ENCODE measurements around the gene CEP152.

Gene CEP152

DNA sequence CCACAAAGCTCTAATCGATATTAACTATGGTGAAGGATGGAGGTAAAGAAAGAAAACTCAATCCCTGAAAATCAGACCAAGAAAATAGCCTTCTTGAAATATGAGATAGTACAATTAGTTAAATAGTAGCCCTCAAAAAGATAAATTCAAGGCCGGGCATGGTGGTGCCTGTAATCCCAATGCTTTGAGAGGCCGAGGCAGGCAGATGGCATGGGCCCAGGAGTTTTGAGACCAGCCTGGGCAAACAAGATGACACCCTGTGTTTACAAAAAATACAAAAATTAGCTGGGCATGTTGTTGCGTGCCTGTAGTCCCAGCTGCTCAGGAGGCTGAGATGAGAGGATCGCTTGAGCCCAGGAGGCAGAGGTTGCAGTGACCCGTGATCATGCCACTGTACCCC, 31.6 kb upstream of the CEP152 start:
- H3K4me1 ChIP-seq (ENCODE audit: control insufficient read depth, insufficient read depth, low read length), result no peaks in the 10 kb centered on the region
- H3K36me3 ChIP-seq (ENCODE audit: control insufficient read depth, insufficient read depth, low read length), result no peaks in the 10 kb centered on the region
- H3K9me3 ChIP-seq (ENCODE audit: control insufficient read depth, insufficient read depth, low read length), result no peaks in the 10 kb centered on the region
- no peak overlapping the region for H3K4me3 ChIP-seq (ENCODE audit: low read depth, low read length)
- H3K9ac ChIP-seq (ENCODE audit: low read depth, low read length), result no peak overlapping the region
- no peaks in the 10 kb centered on the region for H3K27me3 ChIP-seq (ENCODE audit: control insufficient read depth, insufficient read depth, low read length)
- H3K27ac ChIP-seq (ENCODE audit: low read depth, low read length), result no peak overlapping the region

DNA sequence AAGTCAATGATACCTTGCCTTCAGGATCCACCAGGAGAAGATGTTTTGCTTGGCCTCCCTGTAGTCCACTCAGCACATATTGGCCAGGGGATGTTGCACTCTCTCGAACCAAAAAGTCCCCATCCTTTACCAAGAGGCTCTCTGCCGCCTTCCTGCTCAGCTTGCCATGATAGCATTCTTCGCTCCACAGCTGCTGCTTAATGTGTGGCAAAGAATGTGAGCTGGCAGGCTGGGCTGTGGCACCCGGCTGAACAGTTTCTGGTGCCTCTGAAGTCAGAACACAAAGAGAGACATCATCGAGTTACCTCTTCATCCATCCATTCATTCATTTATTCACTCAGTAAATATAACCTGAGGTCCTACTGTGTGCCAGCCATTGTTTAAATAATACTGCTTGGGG, 23.9 kb upstream of the CEP152 start:
- Histone ChIP-seq H3K36me3 (ENCODE audit: control insufficient read depth, insufficient read depth, low read length) (no peaks in the 10 kb centered on the region), H3K27me3 (ENCODE audit: control insufficient read depth, insufficient read depth, low read length) (no peaks in the 10 kb centered on the region), H3K27ac (ENCODE audit: low read depth, low read length) (no peak overlapping the region), H3K4me3 (ENCODE audit: low read depth, low read length) (no peak overlapping the region), H3K9ac (ENCODE audit: low read depth, low read length) (no peak overlapping the region), H3K4me1 (ENCODE audit: control insufficient read depth, insufficient read depth, low read length) (no peaks in the 10 kb centered on the region), H3K9me3 (ENCODE audit: control insufficient read depth, insufficient read depth, low read length) (no peaks in the 10 kb centered on the region)

DNA sequence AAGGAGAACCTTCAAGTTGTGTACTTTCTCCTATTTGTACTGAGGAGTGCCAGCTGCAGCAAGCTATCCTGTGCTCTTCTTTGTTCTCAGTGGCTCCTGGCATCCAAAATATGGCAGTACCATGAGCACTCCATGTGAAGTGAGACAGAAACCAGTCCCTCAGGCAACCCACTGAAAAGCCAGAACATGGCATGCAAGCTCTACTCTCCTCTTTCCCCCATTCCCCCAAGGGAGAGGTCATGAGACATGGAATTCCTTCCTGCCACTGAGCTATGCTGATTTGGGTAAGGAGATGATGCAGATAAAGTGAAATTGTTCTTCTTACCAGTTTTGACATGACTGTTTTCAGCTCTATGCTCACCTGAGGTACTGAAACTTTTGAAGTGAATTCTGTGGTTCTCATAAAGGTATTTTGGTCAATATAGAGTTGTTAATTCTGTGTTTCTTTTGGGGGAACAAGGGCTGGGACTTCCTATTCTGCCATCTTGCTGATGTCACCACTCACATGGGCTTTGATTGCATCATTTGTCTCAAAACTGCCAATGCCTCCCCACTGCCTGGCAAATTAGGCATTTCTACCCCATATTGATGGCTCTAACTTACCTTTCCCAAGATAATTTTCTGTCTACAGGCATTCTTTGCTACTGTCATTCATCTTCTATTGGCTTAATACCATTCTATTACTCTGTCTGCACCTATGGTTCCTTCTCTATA, 22.8 kb upstream of the CEP152 start:
- H3K9me3 ChIP-seq (ENCODE audit: control insufficient read depth, insufficient read depth, low read length), result no peaks in the 10 kb centered on the region
- no peak overlapping the region for H3K9ac ChIP-seq (ENCODE audit: low read depth, low read length)
- no peaks in the 10 kb centered on the region for H3K4me1 ChIP-seq (ENCODE audit: control insufficient read depth, insufficient read depth, low read length)
- H3K36me3 ChIP-seq (ENCODE audit: control insufficient read depth, insufficient read depth, low read length), result no peaks in the 10 kb centered on the region
- no peaks in the 10 kb centered on the region for H3K27me3 ChIP-seq (ENCODE audit: control insufficient read depth, insufficient read depth, low read length)
- H3K4me3 ChIP-seq (ENCODE audit: low read depth, low read length), result no peak overlapping the region
- no peak overlapping the region for H3K27ac ChIP-seq (ENCODE audit: low read depth, low read length)

DNA sequence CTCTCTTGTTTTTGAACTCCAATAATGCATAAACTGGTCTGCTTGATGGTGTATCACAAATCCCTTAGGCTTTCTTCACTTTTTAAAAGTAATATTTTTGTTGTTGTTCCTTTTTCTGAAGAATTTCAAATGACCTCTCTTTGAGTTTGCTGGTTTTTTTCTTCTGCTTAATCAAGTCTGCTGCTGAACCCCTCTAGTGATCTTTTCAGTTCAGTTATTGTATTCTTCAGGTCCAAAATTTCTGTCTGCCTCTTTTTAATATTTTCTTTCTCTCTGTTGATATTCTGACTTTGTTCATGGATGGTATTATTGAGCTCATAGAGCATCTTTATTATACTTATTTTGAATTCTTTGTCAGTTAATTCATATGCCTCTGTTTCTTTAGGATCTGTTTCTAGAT, 21.8 kb upstream of the CEP152 start:
- no peaks in the 10 kb centered on the region for H3K27me3 ChIP-seq (ENCODE audit: control insufficient read depth, insufficient read depth, low read length)
- H3K9me3 ChIP-seq (ENCODE audit: control insufficient read depth, insufficient read depth, low read length), result no peaks in the 10 kb centered on the region

DNA sequence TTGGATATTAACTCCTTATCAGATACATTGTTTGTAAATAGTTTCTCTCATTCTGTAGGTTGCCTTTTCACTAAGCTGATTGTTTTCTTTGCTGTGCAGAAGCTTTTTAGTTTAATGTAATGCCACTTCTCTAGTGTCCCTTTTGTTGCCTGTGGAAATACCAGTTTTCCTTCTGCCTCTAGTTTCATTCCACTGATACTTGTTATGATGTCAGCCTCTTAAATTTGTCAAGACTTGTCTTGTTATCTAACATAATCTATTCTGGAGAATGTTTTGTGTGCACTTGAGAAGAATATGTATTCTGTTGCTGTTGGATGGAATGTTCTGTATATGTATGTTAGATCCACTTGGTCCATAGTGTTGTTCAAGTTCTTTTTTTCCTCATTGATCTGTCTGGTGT, 18.0 kb upstream of the CEP152 start:
- Histone ChIP-seq H3K4me3 (ENCODE audit: low read depth, low read length) (no peak overlapping the region), H3K36me3 (ENCODE audit: control insufficient read depth, insufficient read depth, low read length) (no peaks in the 10 kb centered on the region), H3K9me3 (ENCODE audit: control insufficient read depth, insufficient read depth, low read length) (no peaks in the 10 kb centered on the region), H3K4me1 (ENCODE audit: control insufficient read depth, insufficient read depth, low read length) (peaks cover 2% of the 10 kb centered on the region; the same call in 1 of the 2 replicates), H3K27ac (ENCODE audit: low read depth, low read length) (no peak overlapping the region), H3K27me3 (ENCODE audit: control insufficient read depth, insufficient read depth, low read length) (no peaks in the 10 kb centered on the region), H3K9ac (ENCODE audit: low read depth, low read length) (no peak overlapping the region)

More for the DNA sequence above, 21.8 kb upstream of the CEP152 start:
- Histone ChIP-seq H3K9ac (ENCODE audit: low read depth, low read length) (no peak overlapping the region), H3K27ac (ENCODE audit: low read depth, low read length) (no peak overlapping the region), H3K4me3 (ENCODE audit: low read depth, low read length) (no peak overlapping the region), H3K36me3 (ENCODE audit: control insufficient read depth, insufficient read depth, low read length) (no peaks in the 10 kb centered on the region), H3K4me1 (ENCODE audit: control insufficient read depth, insufficient read depth, low read length) (no peaks in the 10 kb centered on the region)

DNA sequence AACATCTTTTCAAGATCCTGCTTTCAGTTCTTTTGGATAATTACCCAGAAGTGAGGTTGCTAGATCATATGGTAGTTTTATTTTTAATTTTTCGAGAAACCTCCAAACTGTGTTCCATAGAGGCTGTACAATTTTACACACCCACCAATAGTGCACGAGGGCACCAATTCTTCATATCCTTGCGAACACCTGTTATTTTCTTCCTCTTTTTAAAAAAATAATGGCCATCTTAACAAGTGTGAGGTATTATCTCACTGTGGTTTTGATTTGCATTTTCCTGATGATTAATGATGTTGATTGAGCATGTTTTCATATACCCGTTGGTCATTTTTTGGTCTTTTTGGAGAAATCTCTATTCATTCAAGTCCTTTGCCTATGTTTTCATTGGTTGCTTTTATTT, 17.6 kb upstream of the CEP152 start:
- no peak overlapping the region for H3K4me3 ChIP-seq (ENCODE audit: low read depth, low read length)
- no peaks in the 10 kb centered on the region for H3K36me3 ChIP-seq (ENCODE audit: control insufficient read depth, insufficient read depth, low read length)
- H3K9ac ChIP-seq (ENCODE audit: low read depth, low read length), result no peak overlapping the region

DNA sequence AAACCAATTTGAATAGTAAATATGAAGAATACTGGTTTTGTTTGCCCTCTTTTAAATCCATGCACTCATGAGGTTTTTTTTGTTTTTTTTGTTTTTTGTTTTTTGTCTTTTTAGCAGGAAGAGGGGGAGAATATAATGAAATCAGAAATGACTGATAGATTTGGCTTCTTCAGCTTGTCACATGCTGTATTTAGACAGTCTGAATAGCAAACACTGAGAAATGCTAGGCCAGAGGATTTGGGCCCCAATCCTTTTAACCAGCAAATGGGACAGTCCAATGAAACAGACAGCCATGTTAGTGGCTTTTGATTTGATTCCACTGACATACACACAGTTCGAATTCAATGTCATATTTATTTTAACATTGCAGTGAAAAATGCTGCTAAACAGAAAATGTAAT, 14.2 kb upstream of the CEP152 start:
- Histone ChIP-seq H3K9me3 (ENCODE audit: control insufficient read depth, insufficient read depth, low read length) (no peaks in the 10 kb centered on the region), H3K36me3 (ENCODE audit: control insufficient read depth, insufficient read depth, low read length) (no peaks in the 10 kb centered on the region), H3K27ac (ENCODE audit: low read depth, low read length) (no peak overlapping the region), H3K4me1 (ENCODE audit: control insufficient read depth, insufficient read depth, low read length) (peaks cover 13% of the 10 kb centered on the region), H3K27me3 (ENCODE audit: control insufficient read depth, insufficient read depth, low read length) (no peaks in the 10 kb centered on the region), H3K4me3 (ENCODE audit: low read depth, low read length) (no peak overlapping the region), H3K9ac (ENCODE audit: low read depth, low read length) (no peak overlapping the region)

More for the DNA sequence above, 17.6 kb upstream of the CEP152 start:
- no peaks in the 10 kb centered on the region for H3K27me3 ChIP-seq (ENCODE audit: control insufficient read depth, insufficient read depth, low read length)
- peaks cover 6% of the 10 kb centered on the region for H3K4me1 ChIP-seq (ENCODE audit: control insufficient read depth, insufficient read depth, low read length)
- H3K9me3 ChIP-seq (ENCODE audit: control insufficient read depth, insufficient read depth, low read length), result no peaks in the 10 kb centered on the region
- no peak overlapping the region for H3K27ac ChIP-seq (ENCODE audit: low read depth, low read length)

DNA sequence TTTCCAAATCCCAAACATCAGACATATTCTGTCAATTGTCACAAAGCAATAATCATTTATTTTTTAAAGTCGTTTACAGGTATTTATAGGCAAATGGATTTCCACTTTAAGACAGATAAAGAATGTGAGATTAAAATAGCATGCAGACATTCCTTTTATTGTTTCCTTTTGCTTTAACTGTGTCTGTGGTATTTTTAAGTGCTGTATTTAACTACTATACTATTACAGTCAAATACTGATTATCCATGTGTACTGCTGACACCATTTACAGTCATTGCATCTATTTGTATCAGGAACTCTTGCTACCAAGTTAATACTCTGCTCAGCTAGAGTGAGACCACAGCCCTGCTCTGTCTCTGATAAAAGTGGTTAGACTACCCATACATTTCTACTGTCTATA, 12.8 kb upstream of the CEP152 start:
- Histone ChIP-seq H3K27ac (ENCODE audit: low read depth, low read length) (no peak overlapping the region), H3K4me1 (ENCODE audit: control insufficient read depth, insufficient read depth, low read length) (peaks cover 13% of the 10 kb centered on the region), H3K4me3 (ENCODE audit: low read depth, low read length) (no peak overlapping the region), H3K36me3 (ENCODE audit: control insufficient read depth, insufficient read depth, low read length) (no peaks in the 10 kb centered on the region), H3K9me3 (ENCODE audit: control insufficient read depth, insufficient read depth, low read length) (no peaks in the 10 kb centered on the region), H3K9ac (ENCODE audit: low read depth, low read length) (no peak overlapping the region), H3K27me3 (ENCODE audit: control insufficient read depth, insufficient read depth, low read length) (no peaks in the 10 kb centered on the region)

DNA sequence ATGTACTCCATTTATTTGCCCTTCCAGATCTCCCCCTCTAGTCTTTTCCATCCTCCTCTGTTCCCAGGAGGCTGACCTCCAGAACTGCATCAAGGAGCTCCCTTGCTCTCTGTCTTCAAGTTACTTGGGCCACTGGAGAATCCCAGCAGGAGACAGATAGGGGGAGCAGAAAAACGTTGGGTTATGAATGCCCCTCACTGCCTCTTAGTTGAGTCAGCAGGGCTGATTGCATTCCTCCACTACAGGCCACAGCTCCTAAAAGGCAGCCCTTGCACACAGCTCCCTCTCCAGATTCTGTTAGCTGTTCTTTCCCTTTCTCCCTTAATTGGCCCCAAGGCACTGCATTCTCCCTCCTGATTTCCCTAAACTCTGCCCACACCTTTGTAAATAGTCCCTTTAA, 12.4 kb upstream of the CEP152 start:
- H3K27me3 ChIP-seq (ENCODE audit: control insufficient read depth, insufficient read depth, low read length), result no peaks in the 10 kb centered on the region

DNA sequence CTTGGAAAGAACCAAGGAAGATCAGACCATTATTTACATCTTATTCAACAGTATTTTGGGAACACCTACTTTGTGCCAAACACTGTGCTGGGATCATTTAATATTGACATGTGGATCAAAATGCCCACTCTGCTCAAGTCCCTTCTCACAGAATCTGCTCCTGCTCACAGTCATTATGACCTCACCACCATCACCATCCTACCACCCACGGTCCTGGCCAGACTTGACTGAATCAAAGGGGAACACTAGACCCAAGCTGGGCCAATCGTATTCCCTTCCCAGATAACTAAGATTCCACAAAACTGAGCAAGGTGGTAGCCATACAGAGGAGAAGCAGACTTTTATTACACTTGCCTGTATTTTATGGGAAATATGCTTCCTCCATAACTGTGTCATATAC, 3.4 kb upstream of the CEP152 start:
- peaks cover 6% of the 10 kb centered on the region; the same call in 1 of the 2 replicates for H3K27me3 ChIP-seq (ENCODE audit: control insufficient read depth, insufficient read depth, low read length)
- H3K36me3 ChIP-seq (ENCODE audit: control insufficient read depth, insufficient read depth, low read length), result no peaks in the 10 kb centered on the region
- no peaks in the 10 kb centered on the region for H3K9me3 ChIP-seq (ENCODE audit: control insufficient read depth, insufficient read depth, low read length)
- no peak overlapping the region for H3K4me3 ChIP-seq (ENCODE audit: low read depth, low read length)
- no peak overlapping the region for H3K27ac ChIP-seq (ENCODE audit: low read depth, low read length)
- H3K9ac ChIP-seq (ENCODE audit: low read depth, low read length), result no peak overlapping the region
- peaks cover 3% of the 10 kb centered on the region; the same call in 1 of the 2 replicates for H3K4me1 ChIP-seq (ENCODE audit: control insufficient read depth, insufficient read depth, low read length)

More for the DNA sequence above, 12.4 kb upstream of the CEP152 start:
- H3K36me3 ChIP-seq (ENCODE audit: control insufficient read depth, insufficient read depth, low read length), result no peaks in the 10 kb centered on the region
- H3K4me3 ChIP-seq (ENCODE audit: low read depth, low read length), result no peak overlapping the region
- no peak overlapping the region for H3K27ac ChIP-seq (ENCODE audit: low read depth, low read length)
- peaks cover 13% of the 10 kb centered on the region for H3K4me1 ChIP-seq (ENCODE audit: control insufficient read depth, insufficient read depth, low read length)
- H3K9me3 ChIP-seq (ENCODE audit: control insufficient read depth, insufficient read depth, low read length), result no peaks in the 10 kb centered on the region
- no peak overlapping the region for H3K9ac ChIP-seq (ENCODE audit: low read depth, low read length)

DNA sequence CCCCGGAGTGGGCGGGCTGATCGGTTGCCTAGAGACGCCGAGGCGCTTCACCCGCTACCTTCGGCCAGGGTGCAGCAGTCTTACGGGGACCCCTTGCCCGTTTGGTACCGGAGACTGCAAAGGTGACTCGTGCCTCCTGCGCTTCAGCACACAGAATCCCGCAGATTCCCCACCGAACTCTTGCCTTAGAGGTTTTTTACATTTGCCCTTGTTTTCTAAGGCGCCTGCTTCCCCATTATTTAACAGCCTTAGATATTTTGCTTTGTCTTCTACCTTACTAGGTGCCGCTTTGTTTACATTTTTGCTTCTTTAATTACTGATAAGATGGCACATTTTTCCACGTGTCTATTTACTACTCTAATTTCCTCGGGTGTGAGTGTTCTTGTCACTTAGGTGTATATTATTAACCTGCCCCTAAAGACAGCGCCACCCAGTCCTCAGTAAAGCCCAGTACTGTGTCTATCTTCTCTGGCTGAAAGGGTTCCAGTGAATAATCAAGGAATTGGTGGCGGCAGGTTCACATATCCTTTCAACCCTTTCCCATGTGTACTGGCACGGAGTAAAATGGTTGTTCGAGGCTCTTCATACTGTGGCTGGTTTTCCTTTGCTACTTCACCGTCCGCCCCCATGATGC, 573 bp upstream of the CEP152 start:
- H3K9ac ChIP-seq (ENCODE audit: low read depth, low read length), result peak overlapping the region; percentile 11; the same call in 1 of the 2 replicates
- H3K27ac ChIP-seq (ENCODE audit: low read depth, low read length), result no peak overlapping the region
- no peaks in the 10 kb centered on the region for H3K9me3 ChIP-seq (ENCODE audit: control insufficient read depth, insufficient read depth, low read length)

More for the DNA sequence above, 573 bp upstream of the CEP152 start:
- H3K36me3 ChIP-seq (ENCODE audit: control insufficient read depth, insufficient read depth, low read length), result no peaks in the 10 kb centered on the region
- peaks cover 10% of the 10 kb centered on the region for H3K4me1 ChIP-seq (ENCODE audit: control insufficient read depth, insufficient read depth, low read length)
- H3K4me3 ChIP-seq (ENCODE audit: low read depth, low read length), result peak overlapping the region; percentile 80
- peaks cover 6% of the 10 kb centered on the region; the same call in 1 of the 2 replicates for H3K27me3 ChIP-seq (ENCODE audit: control insufficient read depth, insufficient read depth, low read length)

Measured in HUES48 (cell line).